DMS153 (cell line): ENCODE data around the gene LY86.

Experiments used
- DNase-seq: peaks from one replicate; lab custom pipeline; 2025; lab: John Stamatoyannopoulos, UW

Gene LY86

GRCh38 chr6:6623553-6623952 is 35.0 kb downstream of the LY86 start:
- no peak for DNase-seq

GRCh38 chr6:6624269-6624990 is 35.9 kb downstream of the LY86 start:
- no peak for DNase-seq

GRCh38 chr6:6626187-6626586 is 37.7 kb downstream of the LY86 start:
- no peak for DNase-seq

- no peak for DNase-seq
Measured at GRCh38 chr6:6629402-6629801, 40.9 kb downstream of the LY86 start.

- DNase-seq: no peak
Measured at GRCh38 chr6:6631053-6631452, 42.5 kb downstream of the LY86 start.

GRCh38 chr6:6631534-6632276 is 43.2 kb downstream of the LY86 start:
- no peak for DNase-seq

GRCh38 chr6:6633898-6634734 is 45.6 kb downstream of the LY86 start:
- DNase-seq: no peak

GRCh38 chr6:6634735-6635075 is 46.2 kb downstream of the LY86 start:
- DNase-seq: no peak

GRCh38 chr6:6635291-6635690 is 46.8 kb downstream of the LY86 start:
- no peak for DNase-seq

GRCh38 chr6:6635869-6636268 is 47.3 kb downstream of the LY86 start:
- no peak for DNase-seq

- DNase-seq: no peak
Measured at GRCh38 chr6:6639572-6639971, 51.1 kb downstream of the LY86 start.

- no peak for DNase-seq
Measured at GRCh38 chr6:6640926-6641325, 52.4 kb downstream of the LY86 start.

GRCh38 chr6:6643398-6643797 is 54.9 kb downstream of the LY86 start:
- DNase-seq: no peak

- DNase-seq: no peak
Measured at GRCh38 chr6:6645261-6645917, 56.9 kb downstream of the LY86 start.

- DNase-seq: no peak
Measured at GRCh38 chr6:6646384-6646783, 57.9 kb downstream of the LY86 start.

GRCh38 chr6:6646859-6647258 is 58.3 kb downstream of the LY86 start:
- DNase-seq: no peak

GRCh38 chr6:6648692-6649343 is 60.3 kb downstream of the LY86 start:
- no peak for DNase-seq

- DNase-seq: no peak
Measured at GRCh38 chr6:6649824-6650349, 61.4 kb downstream of the LY86 start.

- no peak for DNase-seq
Measured at GRCh38 chr6:6650839-6651238, 62.3 kb downstream of the LY86 start.

GRCh38 chr6:6651335-6651734 is 62.8 kb downstream of the LY86 start:
- no peak for DNase-seq

GRCh38 chr6:6652932-6653331 is 64.4 kb downstream of the LY86 start:
- no peak for DNase-seq
